Endometrial microvascular endothelial cells (primary cell): ENCODE measurements around the gene SORD. TPM values are rescaled to one million over a fixed set of nuclear protein-coding genes. Genes with fewer than 3 reads are reported as not detected.
"Not testable (repeated sequence)": the region's sequence is repeated elsewhere in the genome, so short reads cannot be mapped to it uniquely, and the experiment has no call there.

Source experiments
- in situ Hi-C: cut with HindIII; loops from 2 replicates; pipeline ENCODE4 v1.10.0; 2017; ENCODE audit warnings: low sequenced_read_pairs, low pct_unique_long_range_greater_than_20kb; ENCODE audit errors: inconsistent ontology term
- total RNA-seq: library from RNA; depleted of rRNA; stranded (reverse); fragments of >200 nt; gene quantifications from one replicate; pipeline ENCODE4 v1.2.3, GENCODE V29; 2015; ENCODE audit errors: inconsistent ontology term

The SORD gene
- 21.6 TPM for total RNA-seq

DNA sequence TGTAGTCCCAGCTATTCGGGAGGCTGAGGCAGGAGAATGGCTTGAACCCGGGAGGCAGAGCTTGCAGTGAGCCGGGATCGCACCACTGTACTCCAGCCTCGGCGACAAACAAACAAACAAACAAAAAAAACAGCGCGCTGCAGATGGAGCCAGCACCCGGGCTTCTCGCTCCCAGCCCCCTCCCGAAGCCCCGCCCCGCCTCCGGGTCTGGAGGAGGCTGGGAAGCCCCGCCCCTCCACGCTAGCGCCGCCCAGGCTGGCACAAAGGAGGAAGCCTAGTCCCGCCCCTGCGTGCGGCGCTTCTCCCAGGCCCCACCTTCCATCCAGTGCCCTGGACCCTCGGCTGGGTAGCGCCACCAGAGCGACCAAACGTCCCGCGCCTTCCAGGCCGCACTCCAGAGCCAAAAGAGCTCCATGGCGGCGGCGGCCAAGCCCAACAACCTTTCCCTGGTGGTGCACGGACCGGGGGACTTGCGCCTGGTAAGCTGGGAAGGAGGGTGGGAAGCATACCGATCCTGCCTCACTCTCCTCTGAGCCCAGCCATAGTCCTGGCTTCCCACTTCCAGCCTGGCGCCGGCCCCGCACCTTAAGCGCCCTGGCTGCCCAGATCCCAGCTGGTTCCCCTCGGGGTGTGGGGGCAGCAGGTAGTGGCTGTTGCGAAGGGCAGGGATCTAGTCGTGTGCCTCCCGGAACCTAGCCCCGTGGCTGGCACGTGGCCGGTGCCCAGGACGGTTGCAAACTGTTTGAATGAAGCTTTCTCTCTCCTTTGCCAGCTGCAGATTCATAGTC is at the start of gene SORD:
TSS of gene SORD (plus strand) at position 325 of the 788 bp plus-strand sequence. CDS start at position 414, 89 bp downstream.
- in situ Hi-C loops: no loop called here

GRCh38 chr15:44976183-44976582 is 46.8 kb upstream of the SORD start:
- in situ Hi-C loops: not testable (repeated sequence)

DNA sequence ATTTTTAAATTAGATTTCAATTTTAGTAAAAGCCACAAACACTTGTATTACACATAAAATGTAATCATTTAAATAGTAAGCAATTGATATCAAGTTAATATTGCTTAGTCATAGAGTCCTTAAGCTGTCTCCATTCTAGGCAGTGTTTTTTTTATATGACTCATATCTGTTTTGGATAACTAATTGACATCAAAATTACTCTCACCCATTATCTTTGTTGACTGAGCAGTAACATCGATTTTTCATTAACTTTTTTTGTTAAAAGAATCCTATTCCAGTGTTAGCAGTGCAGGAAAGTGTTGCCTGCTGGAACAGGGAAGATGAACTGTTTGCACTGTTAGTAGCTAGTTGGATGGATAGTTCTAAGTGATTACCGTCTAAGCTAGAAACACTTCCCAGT is 45.2 kb upstream of the SORD start:
- in situ Hi-C loops: not testable (repeated sequence)

DNA sequence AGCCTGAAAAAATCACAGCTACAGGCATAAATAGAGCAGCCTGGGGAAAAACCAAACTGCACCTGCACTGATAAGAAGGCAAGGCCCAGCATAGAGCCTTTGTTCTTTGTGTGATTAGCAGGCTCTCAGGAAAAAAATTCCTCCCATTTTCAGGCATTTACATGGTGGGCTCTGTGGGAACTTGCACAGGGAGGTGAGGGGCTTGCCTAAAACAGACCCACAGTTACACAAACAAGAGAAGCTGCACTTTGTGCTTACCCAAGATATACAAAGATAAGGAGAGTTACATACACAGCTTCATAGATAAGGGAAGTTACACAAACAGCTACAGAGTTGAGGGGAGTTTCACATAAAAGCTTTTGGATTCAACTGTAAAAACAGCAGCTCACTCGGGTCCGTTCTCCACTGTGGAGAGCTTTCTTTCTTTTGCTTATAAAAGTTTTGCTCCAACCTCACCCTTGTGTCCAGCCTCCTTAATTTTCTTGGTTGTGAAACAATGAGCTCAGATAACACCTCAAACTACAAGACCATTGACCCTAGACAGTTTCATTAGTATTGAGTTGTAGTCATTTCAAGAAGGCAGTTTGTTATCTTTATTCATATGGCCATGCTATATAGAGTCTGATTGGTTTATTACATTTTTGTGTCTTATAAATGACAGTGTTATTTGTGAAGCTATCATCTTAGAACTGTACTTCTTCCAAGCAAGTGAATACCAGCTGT is 43.2 kb upstream of the SORD start:
- in situ Hi-C loops: not testable (repeated sequence)

DNA sequence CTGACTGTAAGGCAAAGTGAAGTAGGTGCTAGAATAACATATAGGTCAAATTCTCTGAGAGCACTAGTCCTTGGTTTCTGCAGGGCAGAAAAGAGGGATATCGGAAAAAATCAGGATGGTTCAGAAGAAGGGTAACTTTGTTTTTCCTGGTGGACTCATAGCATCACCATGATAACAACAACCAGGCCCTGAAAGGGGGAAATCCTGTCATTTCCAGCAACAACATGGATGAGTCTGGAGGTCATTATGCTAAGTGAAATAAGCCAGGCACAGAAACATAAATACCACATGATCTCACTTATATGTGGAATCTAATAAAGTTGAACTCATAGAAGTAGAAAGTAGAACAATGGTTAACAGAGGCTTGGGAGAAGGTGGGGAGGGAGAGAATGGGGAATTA is 38.9 kb upstream of the SORD start:
- in situ Hi-C loops: not testable (repeated sequence)

DNA sequence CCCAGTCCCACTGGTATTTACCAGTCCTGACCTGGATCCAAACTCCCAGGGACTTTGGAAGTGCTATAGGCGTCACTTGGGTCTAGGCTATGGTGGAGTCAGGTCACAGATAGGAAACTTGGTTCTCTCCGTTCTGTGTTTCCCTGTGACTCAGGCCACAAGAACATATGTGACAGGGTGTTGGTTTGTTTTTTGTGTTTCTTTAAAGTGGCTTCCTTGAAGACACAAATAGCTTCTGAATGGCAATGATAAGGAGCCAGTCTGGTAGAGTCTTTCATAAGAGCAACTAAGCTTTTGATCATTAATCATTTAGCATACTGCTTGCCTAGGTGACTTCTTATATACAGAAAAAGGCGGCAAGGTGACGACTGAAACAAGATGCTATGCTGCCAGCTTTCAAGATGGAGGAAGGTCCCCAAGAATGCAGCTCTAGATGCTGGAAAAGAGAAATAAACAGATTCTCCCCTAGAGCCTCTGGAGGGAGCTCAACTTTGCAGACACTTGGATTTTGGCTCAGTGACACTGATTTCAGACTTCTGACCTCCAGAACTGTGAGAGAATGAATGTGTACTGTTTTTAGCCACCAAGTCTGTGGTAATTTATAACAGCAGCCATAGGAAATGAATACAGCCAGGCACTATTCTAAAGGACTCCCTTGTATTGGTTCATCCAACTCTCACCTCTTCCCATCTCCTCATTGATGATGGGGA is 36.5 kb upstream of the SORD start:
- in situ Hi-C loops: not testable (repeated sequence)

DNA sequence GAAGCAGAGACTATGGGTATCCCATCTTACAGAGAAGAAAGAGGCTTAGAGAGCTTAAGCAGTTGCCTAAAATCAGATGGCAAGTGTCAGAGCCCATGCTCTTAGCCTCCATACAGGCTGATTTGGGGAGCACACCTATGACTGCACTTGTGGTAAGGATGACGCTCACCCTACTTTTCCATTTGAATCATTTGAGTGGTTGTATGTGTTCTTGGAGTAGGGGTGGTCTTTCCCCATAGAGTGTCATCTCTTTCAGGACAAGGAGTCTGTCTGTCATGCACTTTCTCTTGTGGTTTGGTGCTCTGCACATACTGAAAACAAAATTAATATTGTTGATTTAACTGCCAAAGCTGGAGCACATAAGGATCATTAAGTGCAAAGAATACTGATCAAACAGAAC is 35.3 kb upstream of the SORD start:
- in situ Hi-C loops: not testable (repeated sequence)

GRCh38 chr15:44988184-44988869 is 34.7 kb upstream of the SORD start:
- in situ Hi-C loops: not testable (repeated sequence)

DNA sequence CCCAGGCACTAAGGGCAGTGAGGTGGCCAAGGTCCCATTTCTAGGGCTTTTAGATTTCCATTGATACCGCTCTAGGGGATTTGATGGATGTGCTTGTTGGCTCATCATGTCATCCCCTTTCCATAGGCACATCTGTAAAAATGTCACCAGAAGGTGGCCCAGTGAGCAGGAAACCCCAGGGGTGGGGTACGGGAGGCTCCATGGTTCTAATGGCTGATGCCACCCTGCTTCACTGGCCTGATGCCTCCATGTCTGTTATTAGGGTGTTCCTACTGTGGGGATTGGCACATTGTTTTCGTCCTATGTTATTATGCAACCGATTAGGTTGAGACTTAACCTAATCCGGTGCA is 34.1 kb upstream of the SORD start:
- in situ Hi-C loops: not testable (repeated sequence)

DNA sequence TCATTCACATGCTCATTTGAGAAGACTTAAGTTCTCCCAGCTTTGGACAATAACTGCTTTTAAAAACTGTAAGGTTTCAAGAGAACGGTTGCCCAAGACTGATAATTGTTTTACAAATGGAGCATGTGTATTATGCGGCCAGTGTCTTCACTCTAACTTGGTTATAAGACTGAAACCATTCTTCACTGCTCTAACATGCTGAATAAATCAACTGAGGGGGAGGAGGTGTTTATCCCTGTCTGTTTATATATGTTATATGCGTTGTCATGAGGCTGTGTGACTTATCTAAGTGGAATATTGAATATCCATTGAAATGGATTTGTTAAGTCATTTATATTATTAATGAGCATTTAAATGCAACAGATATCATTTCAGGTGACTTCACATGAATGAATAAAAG is 25.4 kb upstream of the SORD start:
- in situ Hi-C loops: not testable (repeated sequence)

- in situ Hi-C loops: no loop called here
Observed at GRCh38 chr15:44999105-44999504, 23.9 kb upstream of the SORD start.

DNA sequence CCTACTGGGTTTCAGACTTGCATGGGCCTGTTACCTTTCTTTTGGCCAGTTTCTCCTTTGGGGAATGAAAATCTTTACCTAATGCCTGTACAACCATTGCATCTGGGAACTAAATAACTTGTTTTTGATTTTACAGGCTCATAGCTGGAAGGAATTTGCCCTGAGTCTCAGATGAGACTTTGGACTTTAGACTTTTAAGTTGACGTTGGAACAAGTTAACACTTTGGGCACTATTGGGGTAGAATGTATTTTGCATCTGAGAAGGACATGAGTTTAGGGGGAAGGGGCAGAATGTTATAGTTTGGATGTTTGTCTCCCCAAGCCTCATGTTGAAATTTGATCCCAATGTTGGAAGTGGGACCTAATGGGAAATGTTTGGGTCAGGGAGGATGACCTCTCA is 21.8 kb upstream of the SORD start:
- in situ Hi-C loops: not testable (repeated sequence)

DNA sequence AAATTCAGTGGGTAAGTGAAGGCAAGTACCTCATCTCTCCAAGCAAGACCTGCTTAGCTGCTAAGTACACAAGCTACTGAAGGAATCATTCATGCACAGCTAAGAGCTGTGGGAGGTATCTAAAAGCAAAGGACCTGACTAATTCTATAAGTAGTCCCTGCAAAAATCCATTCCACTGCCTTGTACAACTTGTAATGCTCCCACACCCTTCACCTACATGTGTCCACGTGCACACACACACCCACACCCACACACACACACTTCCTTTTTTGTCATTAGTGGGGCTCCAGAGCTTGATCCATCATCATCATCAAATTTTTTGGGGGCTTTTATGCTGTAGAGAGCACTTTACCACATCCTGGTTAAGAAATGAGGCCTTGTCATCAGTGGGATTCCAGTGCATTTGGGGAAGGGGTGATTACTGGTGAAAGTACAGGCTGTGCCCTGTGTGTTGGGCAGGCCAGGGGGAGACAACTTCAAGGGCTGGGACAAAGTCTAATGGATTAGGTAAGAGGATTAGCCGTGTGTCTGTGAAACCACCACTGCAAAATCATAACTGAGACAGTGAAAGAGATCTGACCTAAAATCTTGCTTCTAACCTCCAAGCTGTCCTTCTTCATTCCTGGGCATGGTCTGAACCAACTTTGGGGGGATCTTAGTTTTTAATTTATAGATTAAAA is 19.1 kb upstream of the SORD start:
- in situ Hi-C loops: not testable (repeated sequence)

GRCh38 chr15:45004590-45005175 is 18.3 kb upstream of the SORD start:
- in situ Hi-C loops: not testable (repeated sequence)

- in situ Hi-C loops: no loop called here
Observed at GRCh38 chr15:45009046-45009445, 13.9 kb upstream of the SORD start.

GRCh38 chr15:45015114-45015513 is 7.9 kb upstream of the SORD start:
- in situ Hi-C loops: not testable (repeated sequence)

- in situ Hi-C loops: not testable (repeated sequence)
Observed at GRCh38 chr15:45020222-45020900, 2.6 kb upstream of the SORD start.

- in situ Hi-C loops: not testable (repeated sequence)
Observed at GRCh38 chr15:45020901-45021259, 2.1 kb upstream of the SORD start.
